GM18861 (cell line): Measurements from ENCODE around the gene PRDX3.

Experiments used
- ATAC-seq: cut with Tn5 transposase; IDR thresholded peaks from one replicate; pipeline ENCODE4 v1.9.1; 2021; ENCODE audit not compliant: unreplicated experiment

Gene PRDX3

DNA sequence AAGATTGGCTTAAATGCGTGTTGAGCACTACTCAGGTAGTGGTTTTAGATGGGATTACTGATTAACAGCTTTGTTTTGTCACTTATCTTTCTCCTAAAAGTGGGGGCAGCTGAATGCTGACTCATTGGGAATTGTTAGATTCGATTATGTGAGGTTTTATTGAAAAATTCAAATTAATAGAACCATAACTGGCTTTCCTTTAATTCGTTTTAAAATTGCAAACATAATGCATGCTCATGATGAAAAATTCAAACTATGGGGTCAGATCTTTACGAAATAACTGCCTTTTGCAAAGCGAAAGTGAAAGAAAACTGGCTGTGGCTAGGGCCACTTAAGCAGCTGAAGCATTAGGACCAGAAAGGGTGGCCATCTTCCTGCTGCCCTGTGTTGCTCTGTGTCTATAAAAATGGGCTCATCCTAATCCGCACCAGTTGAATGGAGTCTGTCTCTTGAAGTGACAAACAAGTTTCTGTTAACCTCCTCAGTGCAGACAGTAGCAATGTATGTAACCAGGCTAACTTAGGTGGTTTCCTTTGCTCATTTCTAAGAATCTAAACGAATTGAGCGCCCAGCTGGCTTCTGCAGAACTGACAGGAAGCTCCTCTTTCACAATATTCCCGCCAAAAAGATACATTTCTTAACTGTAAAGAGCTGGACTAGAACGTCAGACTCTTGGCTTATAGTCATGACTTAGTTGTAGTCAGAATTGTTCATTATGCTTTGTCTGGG lies 46.9 kb downstream of the PRDX3 start:
- peak; percentile 63 for ATAC-seq

GRCh38 chr10:119129721-119130120 lies 48.9 kb downstream of the PRDX3 start:
- ATAC-seq = no peak

- no peak for ATAC-seq
Observed at GRCh38 chr10:119125942-119126341, 52.7 kb downstream of the PRDX3 start.

DNA sequence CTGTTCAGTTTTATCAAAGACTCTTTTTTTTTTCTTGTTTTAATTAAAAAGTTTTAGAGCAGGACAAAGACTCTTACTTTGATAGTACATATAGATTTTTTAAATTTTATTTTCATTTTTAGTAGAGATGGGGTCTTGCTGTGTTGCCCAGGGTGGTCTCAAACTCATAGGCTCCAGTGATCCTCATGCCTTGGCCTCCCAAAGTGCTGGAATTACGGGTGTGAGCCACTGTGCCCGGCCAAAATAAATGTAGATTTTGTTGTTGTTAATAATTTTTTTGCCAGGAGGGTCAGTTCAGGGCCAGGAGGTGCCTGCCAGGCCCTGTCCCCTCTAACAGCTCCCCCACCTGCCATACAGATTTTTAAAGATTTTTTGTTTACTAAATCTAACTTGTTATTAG lies 57.7 kb downstream of the PRDX3 start:
- no peak for ATAC-seq

GRCh38 chr10:119120413-119120867 lies 58.2 kb downstream of the PRDX3 start:
- ATAC-seq = peak; percentile 93

DNA sequence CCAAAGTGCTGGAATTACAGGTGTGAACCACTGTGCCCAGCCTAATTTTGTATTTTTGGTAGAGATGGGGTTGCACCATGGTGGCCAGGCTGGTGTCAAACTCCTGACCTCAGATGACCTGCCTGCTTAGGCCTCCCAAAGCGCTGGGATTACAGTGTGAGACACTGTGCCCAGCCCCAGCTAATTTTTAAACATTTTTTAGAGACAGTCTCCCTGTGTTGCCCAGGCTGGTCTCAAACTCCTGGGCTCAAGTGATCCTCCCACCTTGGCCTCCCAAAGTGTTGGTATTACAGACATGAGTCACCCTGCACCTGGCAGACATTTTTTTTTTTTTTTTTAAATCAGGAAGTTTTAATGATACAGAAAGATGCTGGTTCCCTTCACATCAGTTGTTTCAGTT lies 59.2 kb downstream of the PRDX3 start:
- no peak for ATAC-seq

DNA sequence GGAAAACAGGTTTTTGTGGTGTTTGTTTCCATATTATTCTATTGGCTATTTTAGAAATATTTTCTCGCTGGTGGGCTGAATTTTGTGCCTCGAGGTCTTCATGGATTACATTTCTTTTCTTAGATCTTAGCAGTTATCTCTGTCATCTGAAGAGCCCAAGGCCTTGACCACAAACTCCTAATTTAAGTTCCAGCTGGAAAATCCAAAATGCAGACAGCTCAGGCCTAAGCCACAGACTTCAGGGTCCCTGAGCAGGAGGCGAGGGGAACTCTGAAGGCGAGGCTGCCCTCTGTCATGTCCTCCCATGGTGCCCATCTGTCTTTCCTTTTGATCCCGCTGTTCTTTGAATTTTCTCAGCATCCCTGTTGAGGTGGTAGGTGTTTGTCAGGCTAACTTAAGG lies 60.4 kb downstream of the PRDX3 start:
- ATAC-seq = no peak
